HepG2 (cell line): ENCODE measurements around the gene EGFL8. TPM values are rescaled to one million over a fixed set of nuclear protein-coding genes. Genes with fewer than 3 reads are reported as not detected.

Experiments used
- ARNT ChIP-seq: fragments of 450-650 bp; IDR thresholded peaks from 2 replicates; pipeline ENCODE4 v1.6.1; 2017
- HNF4A ChIP-seq: sonication (generic); formaldehyde crosslinking; IDR thresholded peaks from 2 replicates; pipeline ENCODE4 v1.4.0; 2020; ENCODE audit warnings: missing genetic modification reagents
- HOXA3 ChIP-seq: sonication (generic); formaldehyde crosslinking; IDR thresholded peaks from 2 replicates; pipeline ENCODE4 v1.5.0; 2020; ENCODE audit warnings: missing genetic modification reagents
- JARID2 ChIP-seq: sonication (generic); formaldehyde crosslinking; IDR thresholded peaks from 2 replicates; pipeline ENCODE4 v1.8.1; 2023; ENCODE audit warnings: missing genetic modification reagents, inconsistent platforms; ENCODE audit not compliant: insufficient replicate concordance
- SIN3B ChIP-seq: fragments of 150-350 bp; IDR thresholded peaks from 2 replicates; pipeline ENCODE4 v1.6.1; 2014; ENCODE audit warnings: low read length
- SYNCRIP ChIP-seq: fragments of 200-400 bp; formaldehyde crosslinking; IDR thresholded peaks from 2 replicates; pipeline ENCODE4 v1.6.1; 2018; ENCODE audit warnings: mild to moderate bottlenecking, low read depth, low read length; ENCODE audit not compliant: insufficient read depth
- TARDBP ChIP-seq: sonication (generic); formaldehyde crosslinking; IDR thresholded peaks from 2 replicates; pipeline ENCODE4 v1.8.0; 2022; ENCODE audit warnings: mild to moderate bottlenecking, missing genetic modification reagents
- TEF ChIP-seq: sonication (generic); formaldehyde crosslinking; IDR thresholded peaks from 2 replicates; pipeline ENCODE4 v1.5.0; 2020; ENCODE audit warnings: missing genetic modification reagents
- TOPORS ChIP-seq: sonication (generic); formaldehyde crosslinking; IDR thresholded peaks from 2 replicates; pipeline ENCODE4 v1.8.0; 2023; ENCODE audit warnings: mild to moderate bottlenecking, missing genetic modification reagents
- ZIK1 ChIP-seq: sonication (generic); formaldehyde crosslinking; IDR thresholded peaks from 2 replicates; pipeline ENCODE4 v1.5.0; 2020; ENCODE audit warnings: mild to moderate bottlenecking, low read depth, missing genetic modification reagents, borderline replicate concordance
- ZNF318 ChIP-seq: sonication (generic); formaldehyde crosslinking; IDR thresholded peaks from 2 replicates; pipeline ENCODE4 v1.4.0; 2020; ENCODE audit warnings: mild to moderate bottlenecking, missing genetic modification reagents
- ZNF879 ChIP-seq: sonication (generic); formaldehyde crosslinking; IDR thresholded peaks from 2 replicates; pipeline ENCODE4 v1.8.1; 2023; ENCODE audit warnings: missing genetic modification reagents
- polyA plus RNA-seq, 8 experiments: library from polyadenylated mRNA; depleted of rRNA in 3 of 8; stranded (reverse) in 7 of 8; unstranded in 1 of 8; fragments of >200 nt; fragmentation: Illumina TruSeq in 4 of 8; extraction: Trizol in 4 of 8; gene quantifications; 2 replicates each; pipeline versions ENCODE4 v1.2.1 to v1.2.3, GENCODE V29; 2011 to 2016; ENCODE audit warnings: low read depth in 4 of 8, missing spikeins in 1 of 8, mixed read lengths in 1 of 8; ENCODE audit not compliant: insufficient read depth in 1 of 8
- total RNA-seq, 5 experiments: library from RNA; depleted of rRNA; stranded (reverse); fragments of >200 nt; fragmentation: Illumina TruSeq; extraction: Trizol; gene quantifications; 2 replicates each; pipeline ENCODE4 v1.2.3, GENCODE V29; 2016; ENCODE audit warnings: low read depth in 1 of 5
- TF ChIP-seq, protein P1 (sequence below), 2 experiments: sonication (generic) in 1 of 2; formaldehyde crosslinking in 1 of 2; IDR thresholded peaks; 2 replicates each; pipeline versions ENCODE4 v1.4.0 to v1.6.1; 2018 to 2020; ENCODE audit warnings: missing genetic modification reagents in 2 of 2, borderline replicate concordance in 1 of 2, low read depth in 1 of 2, mild to moderate bottlenecking in 1 of 2, missing biosample characterization in 1 of 2

The EGFL8 gene
- total and polyA plus RNA-seq, 2 of the 13 experiments (the other 11 are each of a cell fraction or from before 2014, with no cell fraction given), result 10.0 to 11.5 TPM

DNA sequence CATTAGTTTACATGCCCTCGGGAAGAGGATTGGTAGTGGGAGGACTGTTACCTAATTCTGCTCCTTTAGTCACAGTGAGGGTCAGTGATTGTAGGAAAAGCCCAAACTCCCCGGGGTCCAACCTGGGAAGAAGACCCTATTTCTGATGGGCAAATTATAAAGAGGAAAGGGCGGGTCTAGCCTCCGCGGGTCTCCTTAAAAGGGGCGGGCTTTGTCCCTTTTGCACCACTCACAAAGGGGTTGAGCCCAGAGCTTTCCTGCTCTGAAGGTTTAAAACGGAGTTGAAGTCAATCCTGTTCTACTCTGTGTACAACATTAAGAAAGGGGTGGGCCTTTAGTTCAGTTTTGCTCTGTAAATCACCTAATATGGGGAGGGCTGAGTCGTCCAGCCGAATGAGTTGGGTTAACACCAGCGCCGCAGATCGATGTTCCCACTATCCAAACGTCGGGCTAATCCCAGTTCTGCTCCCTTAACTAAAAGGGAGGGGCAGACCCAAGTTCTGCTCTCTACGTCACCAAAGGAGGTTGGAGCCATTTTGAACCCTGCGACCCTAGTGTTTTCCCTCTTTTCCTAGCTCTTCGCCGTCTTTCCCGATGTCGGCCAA, 12.9 kb downstream of the EGFL8 start (continued):
- no peak for TF ChIP-seq ZNF318
- no peak for TF ChIP-seq TEF (CRISPR knock-in tag)
- TF ChIP-seq HOXA3, result peak; percentile 91
- no peak; the same call in 1 of the 2 replicates for TF ChIP-seq ZIK1 (CRISPR knock-in tag)
- TF ChIP-seq HNF4A (CRISPR knock-in tag), result no peak
- TF ChIP-seq TOPORS, result no peak
- TF ChIP-seq JARID2 (CRISPR knock-in tag), result no peak
- no peak for TF ChIP-seq ZNF879 (CRISPR knock-in tag)
- TF ChIP-seq TARDBP (CRISPR knock-in tag), result 0 out of 2 replicates have a peak, but pooled peaks have one; percentile 49
- TF ChIP-seq SIN3B, result peak; percentile 48; the same call in 1 of the 2 replicates
- TF ChIP-seq SYNCRIP, result no peak
- TF ChIP-seq, protein P1, sequence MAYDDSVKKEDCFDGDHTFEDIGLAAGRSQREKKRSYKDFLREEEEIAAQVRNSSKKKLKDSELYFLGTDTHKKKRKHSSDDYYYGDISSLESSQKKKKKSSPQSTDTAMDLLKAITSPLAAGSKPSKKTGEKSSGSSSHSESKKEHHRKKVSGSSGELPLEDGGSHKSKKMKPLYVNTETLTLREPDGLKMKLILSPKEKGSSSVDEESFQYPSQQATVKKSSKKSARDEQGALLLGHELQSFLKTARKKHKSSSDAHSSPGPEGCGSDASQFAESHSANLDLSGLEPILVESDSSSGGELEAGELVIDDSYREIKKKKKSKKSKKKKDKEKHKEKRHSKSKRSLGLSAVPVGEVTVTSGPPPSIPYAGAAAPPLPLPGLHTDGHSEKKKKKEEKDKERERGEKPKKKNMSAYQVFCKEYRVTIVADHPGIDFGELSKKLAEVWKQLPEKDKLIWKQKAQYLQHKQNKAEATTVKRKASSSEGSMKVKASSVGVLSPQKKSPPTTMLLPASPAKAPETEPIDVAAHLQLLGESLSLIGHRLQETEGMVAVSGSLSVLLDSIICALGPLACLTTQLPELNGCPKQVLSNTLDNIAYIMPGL (CRISPR knock-in tag; IDR thresholded peaks at IDR 0.05; ENCODE audit: borderline replicate concordance in 1 of 2, low read depth in 1 of 2), result peak; percentile 11 to 51; a peak in 2 of 4 replicates
- no peak for TF ChIP-seq ARNT
